Right kidney (tissue), 1 donor: ENCODE measurements around the gene RAB7A.

Experiments used
- DNase-seq: peaks from one replicate; pipeline ENCODE4 v3.0.0-alpha.2; 2016

Gene RAB7A

GRCh38 chr3:128787256-128788253 lies 61.6 kb downstream of the RAB7A start:
- DNase-seq: no peak

DNA sequence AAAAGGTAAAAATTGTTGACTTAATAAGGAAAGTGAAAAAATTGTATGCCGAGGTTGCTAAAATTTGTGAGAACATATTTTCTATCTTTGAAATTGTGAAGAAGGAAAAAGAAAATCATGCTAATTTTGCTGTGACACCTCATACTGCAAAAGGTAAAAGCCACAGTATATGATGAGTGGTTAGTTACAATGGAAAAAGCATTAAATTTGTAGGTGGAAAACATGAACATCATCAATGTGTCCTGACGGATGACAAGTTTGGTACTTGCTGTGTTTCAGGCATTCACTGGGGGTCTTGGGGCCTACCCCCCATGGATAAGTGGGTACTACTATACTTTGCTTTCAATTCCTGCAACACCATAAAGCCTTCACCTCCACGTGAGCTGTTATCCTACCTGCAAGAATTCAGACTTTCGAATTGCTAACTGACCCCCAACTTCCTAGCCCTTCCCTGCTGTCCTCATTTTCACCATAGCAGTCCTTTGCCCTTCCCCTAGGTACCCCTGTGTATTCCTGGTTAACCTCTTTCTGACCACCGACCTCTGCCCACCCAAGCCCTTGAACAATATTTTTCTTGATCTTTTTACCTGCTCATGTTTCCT lies 62.4 kb downstream of the RAB7A start:
- DNase-seq: no peak

- DNase-seq: no peak
Measured at GRCh38 chr3:128794067-128794768, 68.2 kb downstream of the RAB7A start.

GRCh38 chr3:128794770-128795649 lies 69.0 kb downstream of the RAB7A start:
- peak; percentile 68 for DNase-seq

GRCh38 chr3:128799653-128800052 lies 73.7 kb downstream of the RAB7A start:
- no peak for DNase-seq

DNA sequence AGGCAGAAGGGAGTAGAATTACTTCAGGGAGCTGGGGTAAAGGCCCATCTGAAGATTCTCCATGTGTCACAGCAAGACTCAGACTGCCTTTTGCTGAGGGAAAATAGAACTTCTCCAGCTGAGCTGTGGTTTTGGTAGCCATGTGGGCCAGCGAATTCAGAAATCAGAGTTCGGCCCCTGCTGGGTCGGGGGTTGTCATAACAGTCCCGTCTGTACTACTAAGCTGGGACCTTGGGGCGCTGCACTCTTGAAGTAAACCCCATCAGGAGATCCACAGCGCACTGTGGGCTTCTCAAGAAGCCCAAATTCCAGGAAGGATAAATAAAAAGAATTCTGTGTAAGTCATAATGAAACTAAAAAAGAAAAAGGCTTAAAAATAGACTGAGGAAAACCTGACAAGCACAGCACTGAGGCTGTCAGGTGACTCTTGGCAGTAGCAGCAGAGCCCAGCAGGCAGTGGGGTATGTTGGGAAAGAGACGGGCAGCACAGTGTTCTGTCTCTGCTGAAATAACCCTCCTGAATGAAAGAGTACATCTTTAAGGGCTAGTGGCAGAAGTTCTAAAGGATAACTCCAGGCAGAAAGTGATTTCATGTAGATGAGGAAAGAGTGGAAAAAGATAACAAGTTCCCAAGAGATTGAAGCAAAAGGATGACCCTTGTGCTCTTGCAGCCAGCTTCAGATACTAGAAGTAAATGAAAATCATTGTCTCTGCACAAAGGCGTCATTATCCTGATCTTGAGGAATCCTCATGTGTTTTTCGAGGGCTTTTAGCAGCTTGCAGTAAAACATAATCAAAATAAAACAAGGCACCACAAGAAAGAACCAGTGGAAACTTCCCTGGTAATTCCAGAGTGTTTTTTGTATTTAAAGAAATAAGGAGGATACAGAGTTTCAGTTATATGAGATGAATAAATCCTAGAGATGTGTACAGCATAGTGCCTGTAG lies 74.5 kb downstream of the RAB7A start:
- no peak for DNase-seq

GRCh38 chr3:128801779-128802380 lies 75.9 kb downstream of the RAB7A start:
- no peak for DNase-seq

DNA sequence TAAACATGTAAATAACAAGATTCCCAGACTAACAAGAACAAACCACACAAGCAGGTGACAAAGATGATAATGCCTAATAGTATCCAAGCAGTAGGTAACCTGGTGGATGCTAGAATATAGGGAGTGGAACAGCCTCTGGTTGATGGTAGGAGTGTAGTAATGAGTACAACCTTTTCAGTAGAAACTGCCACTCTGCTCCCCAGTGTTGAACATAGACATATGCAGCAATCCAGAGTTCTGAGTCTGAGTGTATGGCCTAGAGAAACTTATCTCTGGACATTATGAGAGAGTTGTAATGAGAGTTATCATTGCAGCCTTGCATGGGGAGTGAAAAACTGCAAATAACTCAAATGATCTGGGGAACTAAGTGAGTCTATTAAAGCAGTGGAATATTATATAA lies 77.3 kb downstream of the RAB7A start:
- DNase-seq: no peak

GRCh38 chr3:128804017-128804810 lies 78.2 kb downstream of the RAB7A start:
- DNase-seq: peak; percentile 16

DNA sequence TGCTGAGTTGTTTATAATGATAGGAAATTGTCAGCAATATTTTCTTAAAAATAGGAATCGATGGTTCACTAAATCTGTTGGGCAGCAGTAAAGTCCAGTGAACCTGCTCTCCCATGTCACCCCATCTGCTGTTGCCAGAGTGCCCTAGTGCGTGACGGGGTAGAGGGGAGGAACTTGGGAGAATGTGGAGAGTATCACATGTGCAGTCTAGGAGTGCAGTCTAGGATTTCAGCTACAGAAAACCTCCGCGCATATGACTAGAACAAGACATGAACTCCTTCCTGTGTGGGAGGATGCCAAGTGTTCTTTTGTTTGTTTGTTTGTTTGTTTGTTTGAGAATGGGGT lies 78.8 kb downstream of the RAB7A start:
- DNase-seq: peak; percentile 37

- no peak for DNase-seq
Measured at GRCh38 chr3:128805772-128806171, 79.8 kb downstream of the RAB7A start.

DNA sequence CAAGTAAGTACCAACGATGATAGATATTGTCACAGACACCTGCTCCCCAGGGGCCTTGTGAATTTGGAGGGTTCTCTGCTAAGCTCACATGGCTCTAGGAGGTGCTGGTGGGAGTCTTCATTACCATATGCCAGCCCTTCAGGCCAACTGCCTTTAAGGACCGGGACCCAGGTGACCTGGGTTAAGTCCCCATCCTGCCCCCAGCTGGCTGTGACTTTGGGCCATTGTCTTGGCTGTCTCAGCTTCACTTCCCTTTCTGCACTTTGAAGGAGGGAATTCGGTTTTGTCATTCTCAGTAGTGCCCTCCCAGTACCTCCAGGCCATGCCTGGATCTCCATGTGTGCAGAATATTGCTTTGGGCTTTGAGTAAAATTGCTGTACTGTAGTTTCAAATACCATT lies 80.6 kb downstream of the RAB7A start:
- no peak for DNase-seq

- DNase-seq: no peak
Measured at GRCh38 chr3:128807186-128807830, 81.3 kb downstream of the RAB7A start.

DNA sequence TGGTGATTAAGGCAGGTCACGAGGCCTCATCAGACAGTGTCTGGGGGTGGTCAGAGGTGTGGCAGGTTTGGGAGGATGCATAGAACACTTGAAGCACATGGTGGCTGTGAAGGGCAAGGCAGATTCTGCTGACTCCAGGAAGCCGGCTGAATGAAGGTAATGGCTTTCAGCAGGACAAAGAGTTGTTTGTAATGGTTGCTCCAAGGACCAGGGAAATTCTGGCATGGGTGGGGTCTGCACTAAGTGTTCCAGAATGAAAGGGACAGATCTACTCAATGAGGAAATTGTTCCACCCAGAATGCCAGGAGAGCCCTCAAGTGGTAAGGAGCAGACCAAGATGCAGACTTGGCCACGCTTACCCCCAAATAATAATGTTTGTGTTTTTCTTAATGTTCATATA lies 82.7 kb downstream of the RAB7A start:
- DNase-seq: no peak

DNA sequence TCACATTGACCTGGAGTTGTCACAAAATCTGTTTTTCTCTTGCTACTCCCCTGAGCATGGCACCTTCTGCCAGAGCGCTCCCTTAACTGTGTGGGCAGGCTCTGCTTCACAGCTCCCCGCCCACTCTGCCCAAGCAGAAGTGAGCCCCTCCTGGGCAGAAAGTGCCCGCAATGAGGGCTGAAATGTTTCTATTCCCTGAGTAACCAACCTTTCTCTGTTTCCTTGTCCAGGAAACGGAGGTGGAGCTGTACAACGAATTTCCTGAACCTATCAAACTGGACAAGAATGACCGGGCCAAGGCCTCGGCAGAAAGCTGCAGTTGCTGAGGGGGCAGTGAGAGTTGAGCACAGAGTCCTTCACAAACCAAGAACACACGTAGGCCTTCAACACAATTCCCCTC lies 87.1 kb downstream of the RAB7A start:
- no peak for DNase-seq

- DNase-seq: no peak
Measured at GRCh38 chr3:128814060-128814459, 88.1 kb downstream of the RAB7A start.

- no peak for DNase-seq
Measured at GRCh38 chr3:128814519-128815317, 88.7 kb downstream of the RAB7A start.
